ENCODE measurements around the gene PKP2. TPM values are rescaled to one million over a fixed set of nuclear protein-coding genes. Genes with fewer than 3 reads are reported as not detected.

The PKP2 gene
- total RNA-seq, 2 experiments from 2014 or later: 0.22 to 0.31 TPM

DNA sequence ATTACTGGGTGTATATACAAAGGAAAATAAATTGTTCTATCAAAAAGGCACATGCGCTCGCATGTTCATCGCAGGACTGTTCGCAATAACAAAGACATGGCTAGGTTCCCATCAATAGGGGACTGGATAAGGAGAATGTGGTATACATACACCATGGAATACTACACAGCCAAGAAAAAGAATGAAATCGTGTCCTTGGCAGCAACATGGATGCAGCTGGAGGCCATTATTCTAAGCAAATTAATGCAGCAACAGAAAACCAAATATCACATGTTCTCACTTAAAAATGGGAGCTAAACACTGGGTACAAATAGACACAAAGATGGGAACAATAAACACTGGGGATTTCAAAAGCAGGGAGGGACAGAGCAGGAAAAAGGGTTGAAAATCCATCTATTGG, 58.6 kb downstream of the PKP2 start:
- TF ChIP-seq, protein P1, sequence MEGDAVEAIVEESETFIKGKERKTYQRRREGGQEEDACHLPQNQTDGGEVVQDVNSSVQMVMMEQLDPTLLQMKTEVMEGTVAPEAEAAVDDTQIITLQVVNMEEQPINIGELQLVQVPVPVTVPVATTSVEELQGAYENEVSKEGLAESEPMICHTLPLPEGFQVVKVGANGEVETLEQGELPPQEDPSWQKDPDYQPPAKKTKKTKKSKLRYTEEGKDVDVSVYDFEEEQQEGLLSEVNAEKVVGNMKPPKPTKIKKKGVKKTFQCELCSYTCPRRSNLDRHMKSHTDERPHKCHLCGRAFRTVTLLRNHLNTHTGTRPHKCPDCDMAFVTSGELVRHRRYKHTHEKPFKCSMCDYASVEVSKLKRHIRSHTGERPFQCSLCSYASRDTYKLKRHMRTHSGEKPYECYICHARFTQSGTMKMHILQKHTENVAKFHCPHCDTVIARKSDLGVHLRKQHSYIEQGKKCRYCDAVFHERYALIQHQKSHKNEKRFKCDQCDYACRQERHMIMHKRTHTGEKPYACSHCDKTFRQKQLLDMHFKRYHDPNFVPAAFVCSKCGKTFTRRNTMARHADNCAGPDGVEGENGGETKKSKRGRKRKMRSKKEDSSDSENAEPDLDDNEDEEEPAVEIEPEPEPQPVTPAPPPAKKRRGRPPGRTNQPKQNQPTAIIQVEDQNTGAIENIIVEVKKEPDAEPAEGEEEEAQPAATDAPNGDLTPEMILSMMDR (IDR thresholded peaks at IDR 0.05): no peak
- Histone ChIP-seq H3K27me3 (ENCODE audit: control insufficient read depth in 1 of 2, insufficient read depth in 2 of 2, low read length in 2 of 2) (no peaks in the 10 kb centered on the region), H3K36me3 (ENCODE audit: insufficient read depth, low read length) (no peaks in the 10 kb centered on the region), H3K9me3 (ENCODE audit: control insufficient read depth in 1 of 2, insufficient read depth in 1 of 2, low read length in 2 of 2) (no peaks in the 10 kb centered on the region), H3K4me1 (ENCODE audit: insufficient read depth, low read length) (no peaks in the 10 kb centered on the region), H3K4me3 (ENCODE audit: low read length) (no peak overlapping the region), H3K27ac (ENCODE audit: low read depth in 1 of 2, low read length in 2 of 2) (no peak overlapping the region)
- DNase-seq (no peak), ATAC-seq (ENCODE audit: poor library complexity) (no peak)
- CTCF ChIA-PET: no interaction called here
- Mint-ChIP-seq H3K36me3 (ENCODE audit: low read depth) (no peaks in the 10 kb centered on the region), H3K27me3 (peaks cover 8% of the 10 kb centered on the region), H3K27ac (no peak overlapping the region), H3K4me3 (no peak overlapping the region), H3K9me3 (no peaks in the 10 kb centered on the region), H3K4me1 (ENCODE audit: low read depth) (no peaks in the 10 kb centered on the region)
- POLR2A ChIA-PET: no interaction called here
- intact Hi-C loops (cut with DNase I, micrococcal nuclease): no loop called here

DNA sequence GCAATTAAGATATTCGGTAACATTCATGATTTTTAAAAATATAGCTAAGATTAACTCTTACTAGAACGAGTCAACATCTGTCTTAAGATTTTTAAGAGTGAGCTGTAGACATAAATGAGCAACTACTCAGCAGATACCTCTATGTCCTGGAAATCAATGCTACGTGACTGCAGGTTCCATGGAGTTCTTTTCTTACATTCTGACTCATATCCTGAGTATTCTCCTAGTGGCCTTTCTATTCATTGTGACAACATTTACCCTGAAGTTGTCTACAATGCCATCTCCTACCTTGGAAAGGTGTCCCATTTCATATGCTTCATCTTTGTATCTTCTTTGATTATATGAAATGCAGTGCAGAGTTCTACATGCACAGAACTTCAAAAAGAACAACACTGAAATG, 59.9 kb downstream of the PKP2 start:
- H3K36me3 Mint-ChIP-seq (ENCODE audit: low read depth): no peaks in the 10 kb centered on the region
- Histone ChIP-seq H3K36me3 (ENCODE audit: insufficient read depth, low read length) (no peaks in the 10 kb centered on the region), H3K27ac (ENCODE audit: low read depth in 1 of 2, low read length in 2 of 2) (no peak overlapping the region), H3K27me3 (ENCODE audit: control insufficient read depth in 1 of 2, insufficient read depth in 2 of 2, low read length in 2 of 2) (no peaks in the 10 kb centered on the region), H3K4me3 (ENCODE audit: low read length) (no peak overlapping the region), H3K9me3 (ENCODE audit: control insufficient read depth in 1 of 2, insufficient read depth in 1 of 2, low read length in 2 of 2) (no peaks in the 10 kb centered on the region), H3K4me1 (ENCODE audit: insufficient read depth, low read length) (no peaks in the 10 kb centered on the region)
- no peak overlapping the region for H3K27ac Mint-ChIP-seq
- intact Hi-C loops (cut with DNase I, micrococcal nuclease): no loop called here
- H3K4me1 Mint-ChIP-seq (ENCODE audit: low read depth): no peaks in the 10 kb centered on the region
- peaks cover 8% of the 10 kb centered on the region for H3K27me3 Mint-ChIP-seq
- no peak overlapping the region for H3K4me3 Mint-ChIP-seq
- H3K9me3 Mint-ChIP-seq: no peaks in the 10 kb centered on the region
- ChIA-PET CTCF (no interaction called here), POLR2A (interaction anchor here (0.9 kb wide), 1 partner anchor 10 kb away, joined by 3 read pairs; no protein-coding TSS in a partner anchor)
- ATAC-seq (ENCODE audit: poor library complexity): no peak
- no peak for DNase-seq
- TF ChIP-seq, protein P1 (IDR thresholded peaks at IDR 0.05): no peak

DNA sequence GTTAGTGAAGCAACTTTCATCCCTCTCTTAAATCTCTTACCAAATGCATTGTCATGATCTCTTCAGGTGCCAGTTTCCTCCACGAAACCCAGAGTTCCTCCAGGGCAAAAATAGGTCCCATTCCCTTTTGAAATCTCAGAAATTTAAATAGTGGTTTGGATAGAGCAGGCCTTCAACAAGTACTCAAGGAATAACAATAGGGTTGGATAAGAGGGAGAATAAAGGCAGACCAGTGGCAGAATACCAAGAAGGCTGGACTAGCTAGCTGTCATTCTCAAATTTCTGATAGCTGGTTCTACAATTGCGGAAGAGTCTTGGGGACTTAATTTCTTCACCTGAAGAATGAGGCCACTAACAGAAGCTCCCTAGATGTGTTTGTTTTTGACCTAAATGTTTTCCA, 62.5 kb downstream of the PKP2 start:
- POLR2A ChIA-PET: no interaction called here
- CTCF ChIA-PET: no interaction called here
- no peak for DNase-seq
- no peak overlapping the region for H3K4me3 Mint-ChIP-seq
- Histone ChIP-seq H3K4me3 (ENCODE audit: low read length) (no peak overlapping the region), H3K4me1 (ENCODE audit: insufficient read depth, low read length) (no peaks in the 10 kb centered on the region), H3K36me3 (ENCODE audit: insufficient read depth, low read length) (no peaks in the 10 kb centered on the region), H3K27me3 (ENCODE audit: control insufficient read depth in 1 of 2, insufficient read depth in 2 of 2, low read length in 2 of 2) (no peaks in the 10 kb centered on the region), H3K27ac (ENCODE audit: low read depth in 1 of 2, low read length in 2 of 2) (no peak overlapping the region), H3K9me3 (ENCODE audit: control insufficient read depth in 1 of 2, insufficient read depth in 1 of 2, low read length in 2 of 2) (no peaks in the 10 kb centered on the region)
- H3K36me3 Mint-ChIP-seq (ENCODE audit: low read depth): no peaks in the 10 kb centered on the region
- intact Hi-C loops (cut with DNase I, micrococcal nuclease): no loop called here
- no peaks in the 10 kb centered on the region for H3K9me3 Mint-ChIP-seq
- ATAC-seq (ENCODE audit: poor library complexity): no peak
- TF ChIP-seq, protein P1 (IDR thresholded peaks at IDR 0.05): no peak
- no peaks in the 10 kb centered on the region for H3K4me1 Mint-ChIP-seq (ENCODE audit: low read depth)
- H3K27ac Mint-ChIP-seq: no peak overlapping the region
- H3K27me3 Mint-ChIP-seq: peaks cover 8% of the 10 kb centered on the region

All from CD4-positive, alpha-beta T cell (primary cell).